SU-DHL-6 (cell line): ENCODE data around the gene CD209.

Experiments
- EZH2phosphoT487 ChIP-seq: fragments of 200-600 bp; sonication (generic), shearing (Covaris generic); conservative IDR thresholded peaks from 2 replicates; pipeline ENCODE4 v1.6.1; 2018; ENCODE audit warnings: mild to moderate bottlenecking, antibody characterized with exemption, low read length, moderate library complexity, mixed read lengths
- TF ChIP-seq, protein P1 (sequence below): fragments of 200-600 bp; sonication (generic); IDR thresholded peaks from one replicate; pipeline ENCODE4 v1.5.1; 2017; ENCODE audit warnings: antibody characterized with exemption, mild to moderate bottlenecking, low read length, moderate library complexity; ENCODE audit not compliant: insufficient read depth, poor library complexity, severe bottlenecking

- TF ChIP-seq, protein P1, sequence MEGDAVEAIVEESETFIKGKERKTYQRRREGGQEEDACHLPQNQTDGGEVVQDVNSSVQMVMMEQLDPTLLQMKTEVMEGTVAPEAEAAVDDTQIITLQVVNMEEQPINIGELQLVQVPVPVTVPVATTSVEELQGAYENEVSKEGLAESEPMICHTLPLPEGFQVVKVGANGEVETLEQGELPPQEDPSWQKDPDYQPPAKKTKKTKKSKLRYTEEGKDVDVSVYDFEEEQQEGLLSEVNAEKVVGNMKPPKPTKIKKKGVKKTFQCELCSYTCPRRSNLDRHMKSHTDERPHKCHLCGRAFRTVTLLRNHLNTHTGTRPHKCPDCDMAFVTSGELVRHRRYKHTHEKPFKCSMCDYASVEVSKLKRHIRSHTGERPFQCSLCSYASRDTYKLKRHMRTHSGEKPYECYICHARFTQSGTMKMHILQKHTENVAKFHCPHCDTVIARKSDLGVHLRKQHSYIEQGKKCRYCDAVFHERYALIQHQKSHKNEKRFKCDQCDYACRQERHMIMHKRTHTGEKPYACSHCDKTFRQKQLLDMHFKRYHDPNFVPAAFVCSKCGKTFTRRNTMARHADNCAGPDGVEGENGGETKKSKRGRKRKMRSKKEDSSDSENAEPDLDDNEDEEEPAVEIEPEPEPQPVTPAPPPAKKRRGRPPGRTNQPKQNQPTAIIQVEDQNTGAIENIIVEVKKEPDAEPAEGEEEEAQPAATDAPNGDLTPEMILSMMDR, result no peak
- no peak for TF ChIP-seq EZH2phosphoT487
These were observed 44.9 kb upstream of the CD209 start for GRCh38 chr19:7792281-7792680.
